SK-N-SH (cell line): ENCODE data around the gene GRM7.

Source experiments
- ELF1 ChIP-seq: IDR thresholded peaks from 2 replicates; pipeline ENCODE4 v1.4.0; 2012
- FOXJ3 ChIP-seq: sonication (generic); formaldehyde crosslinking; IDR thresholded peaks from 2 replicates; pipeline ENCODE4 v1.5.1; 2020; ENCODE audit warnings: mild to moderate bottlenecking, missing genetic modification reagents
- NFIC ChIP-seq: IDR thresholded peaks from 2 replicates; pipeline ENCODE4 v1.4.0; 2012; ENCODE audit warnings: borderline replicate concordance
- RAD21 ChIP-seq: IDR thresholded peaks from 2 replicates; pipeline ENCODE4 v1.6.1; 2012; ENCODE audit warnings: mild to moderate bottlenecking, low read length
- TF ChIP-seq, protein P1 (sequence below): fragments of 200-600 bp; sonication (generic); IDR thresholded peaks from 2 replicates; pipeline ENCODE4 v1.6.1; 2017; ENCODE audit warnings: antibody characterized with exemption, mild to moderate bottlenecking, moderate library complexity

DNA sequence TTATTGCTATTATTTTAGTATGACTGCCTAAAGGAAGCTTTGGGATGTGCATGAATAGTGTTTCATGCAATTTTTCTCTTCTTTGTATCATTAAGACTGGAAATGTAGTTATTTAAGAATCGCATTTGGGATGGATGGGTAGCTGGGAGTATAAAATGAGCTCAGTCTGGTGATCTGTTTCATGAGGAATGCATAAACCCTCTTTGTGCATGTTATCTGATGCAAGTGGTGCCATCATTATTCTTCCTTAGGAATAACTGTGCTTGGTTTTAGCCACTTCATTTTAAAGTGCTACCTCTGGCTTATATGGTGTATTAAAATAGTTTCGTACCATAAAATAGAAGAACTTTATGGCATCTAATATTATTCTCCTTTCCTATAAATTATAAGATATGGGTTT lies 535.6 kb downstream of the GRM7 start:
- TF ChIP-seq, protein P1, sequence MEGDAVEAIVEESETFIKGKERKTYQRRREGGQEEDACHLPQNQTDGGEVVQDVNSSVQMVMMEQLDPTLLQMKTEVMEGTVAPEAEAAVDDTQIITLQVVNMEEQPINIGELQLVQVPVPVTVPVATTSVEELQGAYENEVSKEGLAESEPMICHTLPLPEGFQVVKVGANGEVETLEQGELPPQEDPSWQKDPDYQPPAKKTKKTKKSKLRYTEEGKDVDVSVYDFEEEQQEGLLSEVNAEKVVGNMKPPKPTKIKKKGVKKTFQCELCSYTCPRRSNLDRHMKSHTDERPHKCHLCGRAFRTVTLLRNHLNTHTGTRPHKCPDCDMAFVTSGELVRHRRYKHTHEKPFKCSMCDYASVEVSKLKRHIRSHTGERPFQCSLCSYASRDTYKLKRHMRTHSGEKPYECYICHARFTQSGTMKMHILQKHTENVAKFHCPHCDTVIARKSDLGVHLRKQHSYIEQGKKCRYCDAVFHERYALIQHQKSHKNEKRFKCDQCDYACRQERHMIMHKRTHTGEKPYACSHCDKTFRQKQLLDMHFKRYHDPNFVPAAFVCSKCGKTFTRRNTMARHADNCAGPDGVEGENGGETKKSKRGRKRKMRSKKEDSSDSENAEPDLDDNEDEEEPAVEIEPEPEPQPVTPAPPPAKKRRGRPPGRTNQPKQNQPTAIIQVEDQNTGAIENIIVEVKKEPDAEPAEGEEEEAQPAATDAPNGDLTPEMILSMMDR, result no peak
- TF ChIP-seq RAD21, result no peak
- TF ChIP-seq ELF1, result no peak
- TF ChIP-seq FOXJ3 (CRISPR knock-in tag), result no peak
- TF ChIP-seq NFIC, result no peak
